Effector memory CD8-positive, alpha-beta T cell (primary cell): ENCODE measurements around the gene MCM3.
A peak's percentile ranks its signal among the peaks of the same experiment; 100 is the strongest.

ENCODE experiments used
- ATAC-seq: fragments of 150-1000 bp; cut with Tn5 transposase; replicated peaks from 2 replicates; pipeline ENCODE4 v1.10.0; 2021; ENCODE audit warnings: mild to moderate bottlenecking, moderate library complexity
- DNase-seq, 3 experiments: peaks; one replicate each; pipeline ENCODE4 v3.0.0; 2021
- H3K27ac Mint-ChIP-seq, 2 donors: one replicate each; pipeline ENCODE4 v1.8.0; 2022; ENCODE audit warnings: mild to moderate bottlenecking in 2 of 2, mixed read lengths in 2 of 2, moderate library complexity in 2 of 2
- H3K27me3 Mint-ChIP-seq, 2 donors: one replicate each; pipeline ENCODE4 v1.8.0; 2022; ENCODE audit warnings: mixed read lengths in 2 of 2
- H3K36me3 Mint-ChIP-seq: one replicate; pipeline ENCODE4 v1.8.0; 2022; ENCODE audit warnings: mild to moderate bottlenecking, moderate library complexity, mixed read lengths; ENCODE audit not compliant: insufficient read depth
- H3K4me1 Mint-ChIP-seq, 2 donors: one replicate each; pipeline ENCODE4 v1.8.0; 2022; ENCODE audit warnings: low read depth in 2 of 2, mixed read lengths in 2 of 2
- H3K4me3 Mint-ChIP-seq, 2 donors: one replicate each; pipeline ENCODE4 v1.8.0; 2022; ENCODE audit warnings: mild to moderate bottlenecking in 2 of 2, mixed read lengths in 2 of 2, moderate library complexity in 2 of 2
- H3K9me3 Mint-ChIP-seq, 2 donors: one replicate each; pipeline ENCODE4 v1.8.0; 2022; ENCODE audit warnings: mixed read lengths in 2 of 2
- total RNA-seq, 9 experiments: gene quantifications; one replicate each; lab custom pipeline; 2026; lab: John Stamatoyannopoulos, UW

MCM3 gene
- 37.7 to 226 (median 104) reads per million in 9 experiments for total RNA-seq

- Mint-ChIP-seq H3K4me3 (no peak within 1 kb of the TSS), H3K9me3 (no peaks in the 10 kb centered on the region), H3K36me3 (peaks cover 27% of the 10 kb centered on the region), H3K27ac (peak within 1 kb of the TSS in 1 of 2 donors; percentile 15), H3K4me1 (peaks cover 15 to 24% of the 10 kb centered on the region in 2 donors), H3K27me3 (no peaks in the 10 kb centered on the region)
- ATAC-seq (peak; percentile 95), DNase-seq (peak; percentile 92 to 93 (median 93))
Observed at GRCh38 chr6:52284460-52285176, at the start of gene MCM3. Gene MCM3, minus strand, starts transcription at chr6:52284742. Its CDS starts 68 bp downstream, at chr6:52284674.

- Mint-ChIP-seq H3K4me1 (peaks cover 54 to 68% of the 10 kb centered on the region in 2 donors), H3K36me3 (peaks cover 2% of the 10 kb centered on the region), H3K27ac (peak overlapping the region; percentile 86 to 95), H3K27me3 (no peaks in the 10 kb centered on the region), H3K9me3 (no peaks in the 10 kb centered on the region), H3K4me3 (peak overlapping the region; percentile 38 to 69)
- ATAC-seq, result peak; percentile 98
- peak; percentile 1 to 20 (median 15) for DNase-seq
Observed at GRCh38 chr6:52333840-52334200, 49.3 kb upstream of the MCM3 start.

GRCh38 chr6:52331793-52332457 lies 47.4 kb upstream of the MCM3 start:
- Mint-ChIP-seq H3K4me3 (peak overlapping the region in 1 of 2 donors; percentile 43), H3K27ac (peak overlapping the region; percentile 86 to 95), H3K4me1 (peaks cover 43 to 55% of the 10 kb centered on the region in 2 donors)

GRCh38 chr6:52330470-52330869 lies 45.9 kb upstream of the MCM3 start:
- no peaks in the 10 kb centered on the region for H3K9me3 Mint-ChIP-seq
- H3K4me3 Mint-ChIP-seq, result no peak overlapping the region
- peaks cover 2% of the 10 kb centered on the region for H3K36me3 Mint-ChIP-seq
- peak overlapping the region in 1 of 2 donors; percentile 41 for H3K27ac Mint-ChIP-seq
- no peak for ATAC-seq
- H3K27me3 Mint-ChIP-seq, result no peaks in the 10 kb centered on the region
- peaks cover 37 to 41% of the 10 kb centered on the region in 2 donors for H3K4me1 Mint-ChIP-seq
- no peak for DNase-seq

More at GRCh38 chr6:52331793-52332457, 47.4 kb upstream of the MCM3 start:
- H3K36me3 Mint-ChIP-seq, result peaks cover 2% of the 10 kb centered on the region
- ATAC-seq, result no peak
- DNase-seq, result no peak
- no peaks in the 10 kb centered on the region for H3K9me3 Mint-ChIP-seq
- H3K27me3 Mint-ChIP-seq, result no peaks in the 10 kb centered on the region

GRCh38 chr6:52328729-52329128 lies 44.2 kb upstream of the MCM3 start:
- Mint-ChIP-seq H3K27me3 (no peaks in the 10 kb centered on the region), H3K9me3 (no peaks in the 10 kb centered on the region), H3K4me3 (no peak overlapping the region), H3K4me1 (peaks cover 23 to 25% of the 10 kb centered on the region in 2 donors), H3K36me3 (peaks cover 2% of the 10 kb centered on the region), H3K27ac (no peak overlapping the region)
- DNase-seq (no peak), ATAC-seq (no peak)

GRCh38 chr6:52328303-52328662 lies 43.7 kb upstream of the MCM3 start:
- H3K36me3 Mint-ChIP-seq, result peaks cover 2% of the 10 kb centered on the region
- ATAC-seq, result no peak
- H3K27me3 Mint-ChIP-seq, result no peaks in the 10 kb centered on the region
- peaks cover 18 to 21% of the 10 kb centered on the region in 2 donors for H3K4me1 Mint-ChIP-seq
- no peak overlapping the region for H3K27ac Mint-ChIP-seq
- no peak for DNase-seq
- H3K4me3 Mint-ChIP-seq, result no peak overlapping the region
- no peaks in the 10 kb centered on the region for H3K9me3 Mint-ChIP-seq

- H3K4me3 Mint-ChIP-seq, result no peak overlapping the region
- H3K27ac Mint-ChIP-seq, result no peak overlapping the region
- H3K36me3 Mint-ChIP-seq, result peaks cover 2% of the 10 kb centered on the region
- peaks cover 5 to 6% of the 10 kb centered on the region in 2 donors for H3K4me1 Mint-ChIP-seq
- no peaks in the 10 kb centered on the region for H3K9me3 Mint-ChIP-seq
- DNase-seq, result no peak
- no peak for ATAC-seq
- H3K27me3 Mint-ChIP-seq, result no peaks in the 10 kb centered on the region
Observed at GRCh38 chr6:52326540-52327364, 42.2 kb upstream of the MCM3 start.

- no peak for DNase-seq
- no peak for ATAC-seq
- H3K4me1 Mint-ChIP-seq, result peaks cover 3 to 4% of the 10 kb centered on the region in 2 donors
- no peaks in the 10 kb centered on the region for H3K9me3 Mint-ChIP-seq
- no peak overlapping the region for H3K4me3 Mint-ChIP-seq
- H3K36me3 Mint-ChIP-seq, result peaks cover 2% of the 10 kb centered on the region
- no peaks in the 10 kb centered on the region for H3K27me3 Mint-ChIP-seq
- H3K27ac Mint-ChIP-seq, result no peak overlapping the region
Observed at GRCh38 chr6:52325695-52326471, 41.3 kb upstream of the MCM3 start.

GRCh38 chr6:52324189-52324588 lies 39.6 kb upstream of the MCM3 start:
- Mint-ChIP-seq H3K36me3 (no peaks in the 10 kb centered on the region), H3K4me3 (no peak overlapping the region), H3K4me1 (no peaks in the 10 kb centered on the region)

GRCh38 chr6:52317841-52318581 lies 33.5 kb upstream of the MCM3 start:
- peak overlapping the region in 1 of 2 donors; percentile 14 for H3K27ac Mint-ChIP-seq
- peaks cover 0 to 8% of the 10 kb centered on the region in 2 donors for H3K4me1 Mint-ChIP-seq
- ATAC-seq, result no peak
- no peaks in the 10 kb centered on the region for H3K36me3 Mint-ChIP-seq
- no peaks in the 10 kb centered on the region for H3K9me3 Mint-ChIP-seq
- H3K4me3 Mint-ChIP-seq, result no peak overlapping the region
- H3K27me3 Mint-ChIP-seq, result no peaks in the 10 kb centered on the region
- no peak for DNase-seq

More at GRCh38 chr6:52324189-52324588, 39.6 kb upstream of the MCM3 start:
- no peak for ATAC-seq
- H3K27me3 Mint-ChIP-seq, result no peaks in the 10 kb centered on the region
- no peak for DNase-seq
- no peaks in the 10 kb centered on the region for H3K9me3 Mint-ChIP-seq
- no peak overlapping the region for H3K27ac Mint-ChIP-seq

- no peak overlapping the region for H3K4me3 Mint-ChIP-seq
- no peak overlapping the region for H3K27ac Mint-ChIP-seq
- H3K36me3 Mint-ChIP-seq, result no peaks in the 10 kb centered on the region
- no peaks in the 10 kb centered on the region for H3K27me3 Mint-ChIP-seq
- H3K9me3 Mint-ChIP-seq, result no peaks in the 10 kb centered on the region
- no peak for ATAC-seq
- H3K4me1 Mint-ChIP-seq, result peaks cover 0 to 8% of the 10 kb centered on the region in 2 donors
- no peak for DNase-seq
Observed at GRCh38 chr6:52317211-52317610, 32.7 kb upstream of the MCM3 start.

GRCh38 chr6:52314752-52315151 lies 30.2 kb upstream of the MCM3 start:
- Mint-ChIP-seq H3K27ac (no peak overlapping the region), H3K36me3 (no peaks in the 10 kb centered on the region), H3K4me3 (no peak overlapping the region), H3K4me1 (peaks cover 3 to 11% of the 10 kb centered on the region in 2 donors), H3K9me3 (no peaks in the 10 kb centered on the region), H3K27me3 (no peaks in the 10 kb centered on the region)
- ATAC-seq (no peak), DNase-seq (no peak)
